H1 (cell line): Measurements from ENCODE around the gene SLX4IP. TPM values are rescaled to one million over a fixed set of nuclear protein-coding genes. Genes with fewer than 3 reads are reported as not detected.

Experiments
- CTCF ChIA-PET: fragments of 300-600 bp; sonication (Branson Sonifier 250); formaldehyde crosslinking; loops from one replicate; lab custom pipeline; 2021; ENCODE audit not compliant: partially characterized antibody; lab: Charles Lee
- POLR2A ChIA-PET: fragments of 300-600 bp; sonication (Branson Sonifier 250); formaldehyde crosslinking; loops from one replicate; lab custom pipeline; 2021; ENCODE audit warnings: inconsistent platforms; ENCODE audit not compliant: partially characterized antibody; lab: Charles Lee
- DNase-seq, 2 experiments: peaks; one replicate each; pipeline versions ENCODE4 v3.0.0 to v3.0.0-alpha.2; 2010 to 2022; ENCODE audit warnings: low spot score in 2 of 2, low read depth in 1 of 2, mixed read lengths in 1 of 2
- FAIRE-seq: peaks from 2 replicates; lab custom pipeline; 2011; peaks lifted over from hg19 to GRCh38; lab: Jason Lieb, UNC
- H2AFZ ChIP-seq: 2 replicates; pipeline ENCODE4 v1.8.1; 2012; ENCODE audit warnings: low read length, inconsistent platforms
- H2AK5ac ChIP-seq: 2 replicates; pipeline ENCODE4 v1.6.1; 2013; ENCODE audit warnings: low read depth, low read length
- H2BK120ac ChIP-seq: replicated peaks from 2 replicates; pipeline ENCODE3; 2013; ENCODE audit warnings: low read depth, low read length, inconsistent platforms
- H2BK12ac ChIP-seq: 2 replicates; pipeline ENCODE4 v1.6.1; 2013; ENCODE audit warnings: low read depth, low read length
- H2BK15ac ChIP-seq: 2 replicates; pipeline ENCODE4 v1.6.1; 2013; ENCODE audit warnings: low read length
- H2BK20ac ChIP-seq: 2 replicates; pipeline ENCODE4 v1.6.1; 2013; ENCODE audit warnings: low read length
- H2BK5ac ChIP-seq: 2 replicates; pipeline ENCODE4 v1.6.1; 2013; ENCODE audit warnings: low read depth, low read length
- H3K14ac ChIP-seq: 2 replicates; pipeline ENCODE4 v1.6.1; 2013; ENCODE audit warnings: inconsistent platforms; ENCODE audit not compliant: insufficient read length
- H3K18ac ChIP-seq: 2 replicates; pipeline ENCODE4 v1.6.1; 2013; ENCODE audit warnings: low read length; ENCODE audit errors: extremely low read depth
- H3K23ac ChIP-seq: 2 replicates; pipeline ENCODE4 v1.6.1; 2013; ENCODE audit warnings: inconsistent platforms; ENCODE audit not compliant: insufficient read length
- H3K23me2 ChIP-seq: 2 replicates; pipeline ENCODE4 v1.6.1; 2013; ENCODE audit warnings: low read depth, low read length
- H3K27ac ChIP-seq: 2 replicates; pipeline ENCODE4 v1.6.1; 2011; ENCODE audit warnings: low read depth, low read length, inconsistent platforms
- H3K27me3 ChIP-seq, 4 experiments: replicated peaks in 1 of 4; 1 replicate in 1 of 4; 2 replicates in 3 of 4; pipeline versions ENCODE4 v1.6.1 to v1.8.1; 2011 to 2013; ENCODE audit warnings: low read length in 3 of 4, mild to moderate bottlenecking in 3 of 4, inconsistent platforms in 2 of 4, mixed read lengths in 2 of 4, moderate library complexity in 1 of 4; ENCODE audit not compliant: control insufficient read depth in 3 of 4, insufficient read depth in 3 of 4; ENCODE audit errors: extremely low read depth in 1 of 4
- H3K36me3 ChIP-seq, 4 experiments: 2 replicates each; pipeline versions ENCODE4 v1.6.1 to v1.8.1; 2011 to 2013; ENCODE audit warnings: mild to moderate bottlenecking in 4 of 4, low read length in 3 of 4, moderate library complexity in 2 of 4, control low read depth in 1 of 4, inconsistent platforms in 1 of 4; ENCODE audit not compliant: insufficient read depth in 4 of 4, control insufficient read depth in 2 of 4
- H3K4ac ChIP-seq: replicated peaks from 2 replicates; pipeline ENCODE3; 2013; ENCODE audit warnings: low read length, low read depth, mixed read lengths, inconsistent platforms; ENCODE audit not compliant: insufficient read length
- H3K4me1 ChIP-seq, 4 experiments: replicated peaks in 1 of 4; 1 replicate in 1 of 4; 2 replicates in 3 of 4; pipeline versions ENCODE4 v1.6.1 to v1.8.1; 2011 to 2013; ENCODE audit warnings: low read length in 3 of 4, inconsistent platforms in 2 of 4, mixed read lengths in 1 of 4; ENCODE audit not compliant: insufficient read depth in 4 of 4, control insufficient read depth in 3 of 4
- H3K4me2 ChIP-seq, 2 experiments: 2 replicates each; pipeline versions ENCODE4 v1.6.1 to v1.8.1; 2011 to 2013; ENCODE audit warnings: low read depth in 2 of 2, low read length in 2 of 2, control low read depth in 1 of 2, inconsistent platforms in 1 of 2, mild to moderate bottlenecking in 1 of 2; ENCODE audit not compliant: insufficient read depth in 1 of 2
- H3K4me3 ChIP-seq, 4 experiments: fragments of 200-600, 300-600 bp in 1 of 4; sonication (generic), shearing (Covaris generic), sonication (Bioruptor Twin) in 1 of 4; 2 replicates each; pipeline versions ENCODE4 v1.5.1 to v1.8.1; 2011 to 2016; ENCODE audit warnings: low read length in 4 of 4, low read depth in 3 of 4, control low read depth in 2 of 4, inconsistent platforms in 2 of 4, mild to moderate bottlenecking in 2 of 4, mixed read lengths in 1 of 4, moderate library complexity in 1 of 4; ENCODE audit not compliant: insufficient read depth in 2 of 4; ENCODE audit errors: extremely low read depth in 1 of 4
- H3K56ac ChIP-seq: replicated peaks from 2 replicates; pipeline ENCODE3; 2013; ENCODE audit warnings: low read depth, mild to moderate bottlenecking, mixed read lengths, low read length, inconsistent platforms; ENCODE audit not compliant: insufficient read length
- H3K79me1 ChIP-seq: 2 replicates; pipeline ENCODE4 v1.6.1; 2013; ENCODE audit warnings: low read depth, low read length, control low read depth
- H3K79me2 ChIP-seq, 2 experiments: 2 replicates each; pipeline versions ENCODE4 v1.6.1 to v1.8.1; 2012 to 2013; ENCODE audit warnings: low read length in 2 of 2, mild to moderate bottlenecking in 2 of 2, inconsistent platforms in 1 of 2; ENCODE audit not compliant: insufficient read depth in 2 of 2, control insufficient read depth in 1 of 2
- H3K9ac ChIP-seq, 4 experiments: replicated peaks in 1 of 4; 1 replicate in 1 of 4; 2 replicates in 3 of 4; pipeline versions ENCODE4 v1.6.1 to v1.8.1; 2011 to 2013; ENCODE audit warnings: low read depth in 3 of 4, low read length in 3 of 4, control low read depth in 2 of 4, mild to moderate bottlenecking in 2 of 4, moderate library complexity in 2 of 4, inconsistent platforms in 1 of 4; ENCODE audit errors: extremely low read depth in 1 of 4
- H3K9me3 ChIP-seq, 2 experiments: 2 replicates each; pipeline versions ENCODE4 v1.6.1 to v1.8.1; 2012 to 2013; ENCODE audit warnings: mild to moderate bottlenecking in 2 of 2, moderate library complexity in 2 of 2, control low read depth in 1 of 2, inconsistent platforms in 1 of 2, low read depth in 1 of 2, low read length in 1 of 2, mixed read lengths in 1 of 2; ENCODE audit not compliant: insufficient read depth in 2 of 2
- H4K20me1 ChIP-seq, 2 experiments: replicated peaks in 1 of 2; 2 replicates each; pipeline versions ENCODE3 to v1.8.1; 2011 to 2013; ENCODE audit warnings: inconsistent platforms in 2 of 2, low read length in 2 of 2, mild to moderate bottlenecking in 1 of 2; ENCODE audit not compliant: insufficient read depth in 2 of 2, control insufficient read depth in 1 of 2
- H4K5ac ChIP-seq: 2 replicates; pipeline ENCODE4 v1.6.1; 2013; ENCODE audit warnings: low read length, low read depth, mixed read lengths, inconsistent platforms; ENCODE audit not compliant: insufficient read length
- H4K8ac ChIP-seq: 2 replicates; pipeline ENCODE4 v1.8.0; 2013; ENCODE audit warnings: mild to moderate bottlenecking, moderate library complexity, low read length, inconsistent platforms; ENCODE audit not compliant: insufficient read depth; ENCODE audit errors: extremely low read depth
- H4K91ac ChIP-seq: replicated peaks from 2 replicates; pipeline ENCODE3; 2013; ENCODE audit warnings: low read length, mixed read lengths, inconsistent platforms; ENCODE audit not compliant: insufficient read length
- BCL11A ChIP-seq, 2 experiments: IDR thresholded peaks; one replicate each; pipeline ENCODE4 v1.6.1; 2011; ENCODE audit warnings: low read depth in 2 of 2, low read length in 2 of 2, mild to moderate bottlenecking in 2 of 2
- CBX5 ChIP-seq: fragments of 300-800, 300-1000 bp; sonication (generic); IDR thresholded peaks from 2 replicates; pipeline ENCODE4 v1.7.1; 2016; ENCODE audit warnings: antibody characterized with exemption, low read length, low read depth
- CHD1 ChIP-seq: IDR thresholded peaks from 2 replicates; pipeline ENCODE4 v1.6.1; 2012; ENCODE audit warnings: low read depth, low read length, improper control_type of control experiment
- CTBP2 ChIP-seq: IDR thresholded peaks from 2 replicates; pipeline ENCODE4 v1.7.0; 2011; ENCODE audit warnings: borderline replicate concordance, mild to moderate bottlenecking, moderate library complexity, mixed read lengths, low read length; ENCODE audit not compliant: insufficient read depth, insufficient read length
- JUN ChIP-seq: IDR thresholded peaks from 2 replicates; pipeline ENCODE4 v1.6.1; 2011; ENCODE audit warnings: low read depth, mild to moderate bottlenecking, improper control_type of control experiment, low read length
- KDM5A ChIP-seq: fragments of 200-600 bp; IDR thresholded peaks from 2 replicates; pipeline ENCODE4 v1.7.1; 2012; ENCODE audit warnings: mild to moderate bottlenecking, low read length, inconsistent platforms, mixed read lengths
- NANOG ChIP-seq: IDR thresholded peaks from 2 replicates; pipeline ENCODE4 v1.6.1; 2011; ENCODE audit warnings: low read length, low read depth, mild to moderate bottlenecking, inconsistent platforms; ENCODE audit not compliant: insufficient read depth, poor library complexity, severe bottlenecking
- POU5F1 ChIP-seq: IDR thresholded peaks from 2 replicates; pipeline ENCODE4 v1.6.1; 2011; ENCODE audit warnings: low read depth, mild to moderate bottlenecking, low read length, moderate library complexity
- SP2 ChIP-seq: IDR thresholded peaks from 2 replicates; pipeline ENCODE4 v1.6.1; 2012; ENCODE audit warnings: mild to moderate bottlenecking, low read length, inconsistent platforms
- TAF7 ChIP-seq: optimal IDR thresholded peaks from 2 replicates; pipeline ENCODE3; 2011; ENCODE audit warnings: low read depth, mild to moderate bottlenecking, inconsistent platforms, low read length, moderate library complexity, borderline replicate concordance
- TBP ChIP-seq: IDR thresholded peaks from 2 replicates; pipeline ENCODE4 v1.6.1; 2011; ENCODE audit warnings: low read depth, low read length, improper control_type of control experiment
- TEAD4 ChIP-seq: IDR thresholded peaks from 2 replicates; pipeline ENCODE4 v1.6.1; 2012; ENCODE audit warnings: low read depth, low read length, inconsistent platforms, mixed read lengths
- WGBS, 2 experiments: shearing (Covaris generic) in 1 of 2; methylation state at CpG; one replicate each; pipeline versions ENCODE4 v1.1.6 to v1.1.7; 2013 to 2015; ENCODE audit warnings: low lambda C conversion rate in 2 of 2, mixed read lengths in 2 of 2, inconsistent platforms in 1 of 2, low coverage in 1 of 2, missing lambda C conversion rate in 1 of 2; ENCODE audit not compliant: insufficient replicate concordance in 2 of 2, insufficient coverage in 1 of 2, insufficient read length in 1 of 2; ENCODE audit errors: extremely low coverage in 1 of 2, missing lambda C conversion rate in 1 of 2; 5-methylcytosine and 5-hydroxymethylcytosine counted together
- polyA plus RNA-seq, 7 experiments: library from polyadenylated mRNA; depleted of rRNA in 3 of 7; stranded (reverse) in 5 of 7; unstranded in 2 of 7; fragments of >200 nt in 5 of 7; fragments of 200-250 nt in 2 of 7; gene quantifications; 1 replicate in 5 of 7; 2 replicates in 1 of 7; 4 replicates in 1 of 7; pipeline versions ENCODE4 v1.2.1 to v1.2.3, GENCODE V29; 2011 to 2013; ENCODE audit warnings: missing spikeins in 2 of 7, mixed read lengths in 2 of 7
- total RNA-seq: library from RNA; stranded (reverse); fragmentation: NEBNext Ultra II Directional; extraction: Animal tissue kit (Norgen Biotek cat#: 25700); gene quantifications from 2 replicates; pipeline ENCODE4 v1.2.1, GENCODE V29; 2021
- TF ChIP-seq, protein P1 (sequence below): IDR thresholded peaks from 2 replicates; pipeline ENCODE4 v1.6.1; 2012; ENCODE audit warnings: low read length, inconsistent platforms

Gene SLX4IP
- total and polyA plus RNA-seq, 2 of the 8 experiments (the other 6 are each of a cell fraction or from before 2014, with no cell fraction given) = 2.4 to 8.7 TPM

DNA sequence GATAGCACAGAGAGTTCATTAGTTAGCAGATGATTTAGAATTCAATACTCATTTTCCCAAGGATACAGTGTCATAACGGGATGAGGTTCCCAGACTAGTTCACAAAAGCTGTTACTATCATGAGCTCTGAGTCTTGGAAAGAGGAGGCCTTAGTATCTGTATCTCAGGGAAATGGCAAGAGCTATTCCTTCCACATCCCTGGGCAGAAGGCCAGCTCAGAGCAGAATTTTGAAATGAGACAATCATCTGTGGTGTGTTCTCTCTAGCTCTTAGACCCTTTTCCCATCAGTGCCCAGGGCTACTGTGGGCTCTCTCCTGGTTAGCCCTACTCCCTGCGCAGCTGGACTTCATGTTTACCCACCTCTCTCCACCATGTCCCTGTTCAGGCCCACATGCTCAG, 174.2 kb downstream of the SLX4IP start:
- Histone ChIP-seq H3K14ac (no peak overlapping the region), H4K20me1 (no peaks in the 10 kb centered on the region), H4K91ac (no peak overlapping the region), H4K8ac (no peak overlapping the region), H3K4me3 (no peak overlapping the region), H2BK120ac (no peak overlapping the region), H2AFZ (no peak overlapping the region), H2BK12ac (no peak overlapping the region), H3K79me1 (no peaks in the 10 kb centered on the region; the same call in 1 of the 2 replicates), H3K9ac (no peak overlapping the region), H3K4me2 (no peak overlapping the region), H3K9me3 (no peaks in the 10 kb centered on the region), H3K27me3 (no peaks in the 10 kb centered on the region), H4K5ac (no peak overlapping the region), H3K56ac (no peak overlapping the region), H3K4me1 (peaks cover 0 to 1% (median 0%) of the 10 kb centered on the region in 4 experiments; a peak in 1 of 7 replicates), H2AK5ac (no peak overlapping the region), H2BK5ac (no peak overlapping the region), H3K23ac (no peak overlapping the region), H3K18ac (no peak overlapping the region), H3K4ac (no peak overlapping the region), H2BK15ac (no peak overlapping the region), H3K23me2 (no peaks in the 10 kb centered on the region), H3K36me3 (no peaks in the 10 kb centered on the region), H2BK20ac (no peak overlapping the region), H3K27ac (no peak overlapping the region), H3K79me2 (no peaks in the 10 kb centered on the region)
- 86% methylated on average over 2 of the region's 2 CpGs; no CpG with 5 or more reads in 1 of the 2 experiments for WGBS, 2 experiments
- FAIRE-seq (no peak), DNase-seq (no peak)
- CTCF ChIA-PET = interaction anchor here (0.8 to 1.1 kb wide), 5 partner anchors 9 to 156 kb away, joined by 3 to 5 read pairs (median 3); no protein-coding TSS in a partner anchor
- POLR2A ChIA-PET = interaction anchor here (1.2 kb wide), 2 partner anchors 28 to 30 kb away, joined by 3 read pairs; no protein-coding TSS in a partner anchor
- no peak for TF ChIP-seq JUN
- no peak for TF ChIP-seq TAF7
- no peak for TF ChIP-seq NANOG
- no peak for TF ChIP-seq CBX5
- TF ChIP-seq KDM5A = no peak
- no peak for TF ChIP-seq POU5F1
- no peak for TF ChIP-seq TEAD4
- TF ChIP-seq TBP = no peak
- TF ChIP-seq, protein P1, sequence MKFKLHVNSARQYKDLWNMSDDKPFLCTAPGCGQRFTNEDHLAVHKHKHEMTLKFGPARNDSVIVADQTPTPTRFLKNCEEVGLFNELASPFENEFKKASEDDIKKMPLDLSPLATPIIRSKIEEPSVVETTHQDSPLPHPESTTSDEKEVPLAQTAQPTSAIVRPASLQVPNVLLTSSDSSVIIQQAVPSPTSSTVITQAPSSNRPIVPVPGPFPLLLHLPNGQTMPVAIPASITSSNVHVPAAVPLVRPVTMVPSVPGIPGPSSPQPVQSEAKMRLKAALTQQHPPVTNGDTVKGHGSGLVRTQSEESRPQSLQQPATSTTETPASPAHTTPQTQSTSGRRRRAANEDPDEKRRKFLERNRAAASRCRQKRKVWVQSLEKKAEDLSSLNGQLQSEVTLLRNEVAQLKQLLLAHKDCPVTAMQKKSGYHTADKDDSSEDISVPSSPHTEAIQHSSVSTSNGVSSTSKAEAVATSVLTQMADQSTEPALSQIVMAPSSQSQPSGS = no peak
- TF ChIP-seq CTBP2 = no peak
- TF ChIP-seq SP2 = no peak
- TF ChIP-seq BCL11A (IDR thresholded peaks at IDR 0.05; ENCODE audit: low read depth in 2 of 2, low read length in 2 of 2) = no peak
- no peak for TF ChIP-seq CHD1
